GM21526 (cell line): ENCODE data around the gene CYS1.
"Not testable (repeated sequence)": the region's sequence is repeated elsewhere in the genome, so short reads cannot be mapped to it uniquely, and the experiment has no call there.

Source experiments
- ATAC-seq: cut with Tn5 transposase; IDR thresholded peaks from one replicate; pipeline ENCODE4 v1.9.1; 2021; ENCODE audit warnings: moderate library complexity; ENCODE audit not compliant: unreplicated experiment, low FRiP score

CYS1 gene, protein sequence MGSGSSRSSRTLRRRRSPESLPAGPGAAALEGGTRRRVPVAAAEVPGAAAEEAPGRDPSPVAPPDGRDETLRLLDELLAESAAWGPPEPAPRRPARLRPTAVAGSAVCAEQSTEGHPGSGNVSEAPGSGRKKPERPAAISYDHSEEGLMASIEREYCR

DNA sequence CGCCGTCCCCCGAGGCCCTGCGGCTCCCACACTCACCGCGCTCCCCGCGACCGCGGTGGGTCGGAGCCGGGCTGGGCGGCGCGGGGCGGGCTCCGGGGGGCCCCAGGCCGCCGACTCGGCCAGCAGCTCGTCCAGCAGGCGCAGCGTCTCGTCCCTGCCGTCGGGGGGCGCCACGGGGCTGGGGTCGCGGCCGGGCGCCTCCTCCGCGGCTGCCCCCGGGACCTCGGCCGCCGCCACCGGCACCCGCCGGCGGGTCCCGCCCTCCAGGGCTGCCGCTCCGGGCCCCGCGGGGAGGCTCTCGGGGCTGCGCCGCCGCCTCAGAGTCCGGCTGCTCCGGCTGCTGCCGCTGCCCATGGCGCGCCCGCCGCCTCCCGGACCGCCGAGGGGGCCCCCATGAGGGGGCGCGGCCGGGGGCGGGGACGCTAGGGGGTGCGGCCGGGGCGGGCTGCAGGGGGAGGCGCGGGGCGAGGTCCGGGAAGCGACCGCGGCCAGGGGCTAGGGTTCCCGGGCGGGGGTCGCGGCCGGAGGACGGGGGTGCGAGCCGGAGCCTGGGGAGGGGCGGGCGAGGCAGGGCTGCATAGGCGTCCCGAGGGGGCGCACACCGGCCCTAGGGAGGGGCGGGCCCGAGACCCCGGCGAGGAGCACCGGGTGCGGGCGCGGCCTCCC lies at the start of gene CYS1:
Gene CYS1 (minus strand): TSS at position 542 of the 666 bp plus-strand sequence. CDS start 188 bp downstream, at position 354.
- ATAC-seq = no peak

DNA sequence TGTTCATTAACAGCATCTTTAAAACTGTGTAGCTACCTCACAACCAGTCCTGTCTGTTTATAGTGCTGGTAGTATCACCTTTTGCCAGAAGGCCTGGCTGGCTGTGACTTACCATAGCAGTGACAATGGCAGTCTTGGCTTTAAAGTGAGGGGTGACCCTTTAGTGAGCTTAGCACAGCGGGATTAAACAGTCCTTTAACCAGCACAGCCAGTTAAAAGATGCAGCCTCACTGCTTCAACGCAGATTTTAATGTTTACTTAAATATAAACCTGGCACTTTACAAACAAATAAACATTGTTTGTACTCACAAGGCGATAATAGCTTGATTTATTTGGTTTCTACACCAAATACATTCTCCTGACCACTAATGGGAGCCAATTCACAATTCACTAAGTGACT lies 49.3 kb upstream of the CYS1 start:
- no peak for ATAC-seq

- no peak for ATAC-seq
These were observed 48.2 kb upstream of the CYS1 start for GRCh38 chr2:10128420-10128819.

DNA sequence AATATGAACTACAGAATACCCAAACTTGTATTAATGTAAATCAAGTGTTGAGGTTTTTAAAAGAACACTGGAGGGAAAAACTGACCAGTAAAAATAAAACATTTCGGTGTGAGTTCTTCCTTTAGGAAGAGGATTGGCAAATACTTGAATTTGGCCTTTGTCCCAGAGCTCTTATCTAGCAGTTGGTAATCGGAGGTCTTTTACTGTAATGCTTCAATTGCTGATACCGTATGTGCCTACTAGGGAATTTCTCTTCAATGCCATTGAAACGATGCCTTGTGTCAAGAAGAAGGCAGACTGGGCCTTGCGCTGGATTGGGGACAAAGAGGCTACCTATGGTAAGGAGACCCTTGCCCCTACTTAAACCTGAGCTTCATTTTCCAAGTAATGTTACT lies 46.4 kb upstream of the CYS1 start:
- no peak for ATAC-seq

DNA sequence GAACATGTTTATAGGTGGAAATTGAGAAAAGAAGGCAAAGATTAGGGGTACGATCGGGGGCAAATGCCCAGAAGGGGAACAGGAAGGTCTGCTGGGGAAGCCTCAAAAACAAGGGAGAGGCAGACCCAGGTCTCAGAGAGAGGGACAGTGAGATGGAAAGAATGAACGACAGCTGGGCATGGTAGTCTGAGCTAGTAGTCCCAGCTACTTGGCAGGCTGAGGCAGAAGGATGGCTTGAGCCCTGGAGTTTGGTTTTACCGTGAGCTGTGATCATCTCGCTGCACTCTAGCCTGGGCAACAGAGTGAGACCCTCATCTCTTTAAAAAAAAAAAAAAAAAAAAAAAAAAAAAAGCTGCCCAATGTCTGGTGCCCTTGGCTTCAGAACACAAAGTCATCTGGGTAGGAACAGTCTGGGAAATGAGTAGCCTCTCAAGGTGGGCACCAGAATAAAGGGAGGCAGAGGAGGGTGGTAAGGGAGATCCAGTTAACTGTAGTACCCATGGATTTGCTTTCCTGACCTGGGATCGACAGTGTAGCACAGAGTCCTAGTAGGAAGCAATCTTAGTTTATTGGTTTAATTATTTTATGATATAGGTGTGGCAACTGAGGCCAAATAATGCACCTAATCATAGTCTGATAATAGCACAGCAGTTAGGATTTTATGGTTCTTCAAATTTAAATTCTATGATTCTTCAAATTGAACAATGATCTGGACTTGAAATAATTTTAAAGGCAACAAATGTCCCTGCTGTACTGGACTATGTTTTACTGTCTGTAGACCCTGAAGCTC lies 45.8 kb upstream of the CYS1 start:
- ATAC-seq = no peak

DNA sequence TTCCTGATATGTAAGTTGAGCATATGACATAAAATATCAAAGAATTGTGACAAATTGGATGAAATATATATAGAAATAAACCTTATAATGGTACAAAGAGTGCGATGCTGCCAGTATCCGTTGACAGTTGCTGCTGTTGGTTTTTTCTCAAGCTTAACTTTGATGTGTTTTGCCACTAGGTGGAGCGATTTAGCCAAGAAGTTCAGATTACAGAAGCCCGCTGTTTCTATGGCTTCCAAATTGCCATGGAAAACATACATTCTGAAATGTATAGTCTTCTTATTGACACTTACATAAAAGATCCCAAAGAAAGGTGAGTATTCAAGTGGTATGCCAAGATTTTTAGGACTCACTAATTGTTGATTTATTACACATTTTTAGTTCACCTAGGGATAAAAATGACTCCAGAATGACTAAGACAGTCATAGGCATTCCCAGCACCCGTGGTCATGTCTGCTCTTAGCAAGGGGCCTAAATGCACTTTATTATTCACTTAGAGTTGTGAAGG lies 44.4 kb upstream of the CYS1 start:
- no peak for ATAC-seq

DNA sequence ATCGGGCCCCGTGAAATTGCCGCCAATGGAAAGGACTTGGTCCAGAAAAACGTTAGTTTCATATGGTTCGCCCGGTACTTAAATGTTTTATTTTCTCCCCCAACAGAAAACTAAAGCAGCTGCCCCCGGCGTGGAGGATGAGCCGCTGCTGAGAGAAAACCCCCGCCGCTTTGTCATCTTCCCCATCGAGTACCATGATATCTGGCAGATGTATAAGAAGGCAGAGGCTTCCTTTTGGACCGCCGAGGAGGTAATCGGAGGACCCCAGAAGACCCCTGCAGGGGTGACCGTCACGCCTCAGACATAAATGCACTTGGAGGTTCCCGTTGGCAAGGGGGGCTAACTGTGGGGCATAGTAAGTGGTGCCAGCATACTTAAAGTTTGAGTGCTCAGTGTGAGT lies 43.1 kb upstream of the CYS1 start:
- no peak for ATAC-seq

DNA sequence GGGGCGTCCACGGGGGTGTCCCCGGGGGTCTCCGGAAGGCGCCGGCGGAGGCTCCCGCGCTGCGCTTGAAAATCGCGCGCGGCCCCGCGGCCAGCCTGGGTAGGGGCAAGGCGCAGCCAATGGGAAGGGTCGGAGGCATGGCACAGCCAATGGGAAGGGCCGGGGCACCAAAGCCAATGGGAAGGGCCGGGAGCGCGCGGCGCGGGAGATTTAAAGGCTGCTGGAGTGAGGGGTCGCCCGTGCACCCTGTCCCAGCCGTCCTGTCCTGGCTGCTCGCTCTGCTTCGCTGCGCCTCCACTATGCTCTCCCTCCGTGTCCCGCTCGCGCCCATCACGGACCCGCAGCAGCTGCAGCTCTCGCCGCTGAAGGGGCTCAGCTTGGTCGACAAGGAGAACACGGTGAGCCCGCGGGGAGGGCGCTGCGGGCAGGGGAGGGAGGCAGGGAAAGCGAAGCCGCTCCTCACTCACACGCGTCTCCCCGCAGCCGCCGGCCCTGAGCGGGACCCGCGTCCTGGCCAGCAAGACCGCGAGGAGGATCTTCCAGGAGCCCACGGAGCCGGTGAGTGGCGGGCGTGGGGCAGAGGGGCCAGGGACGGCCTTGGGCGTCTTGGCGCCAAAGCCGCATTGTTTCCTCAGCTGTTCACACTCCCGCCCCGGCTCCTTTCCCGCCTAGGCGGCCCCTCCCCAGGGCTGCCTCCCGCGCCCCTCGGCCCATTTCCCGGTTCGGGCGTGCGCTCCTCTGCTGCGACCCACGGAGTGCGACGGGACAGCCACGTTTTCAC lies 42.5 kb upstream of the CYS1 start, which contains the start of gene RRM2:
Gene RRM2 (plus strand): TSS at position 240 of the 781 bp plus-strand sequence. CDS start 60 bp downstream, at position 300.
- peak; percentile 53 for ATAC-seq

GRCh38 chr2:10120877-10121574 lies 40.8 kb upstream of the CYS1 start:
- ATAC-seq = no peak

DNA sequence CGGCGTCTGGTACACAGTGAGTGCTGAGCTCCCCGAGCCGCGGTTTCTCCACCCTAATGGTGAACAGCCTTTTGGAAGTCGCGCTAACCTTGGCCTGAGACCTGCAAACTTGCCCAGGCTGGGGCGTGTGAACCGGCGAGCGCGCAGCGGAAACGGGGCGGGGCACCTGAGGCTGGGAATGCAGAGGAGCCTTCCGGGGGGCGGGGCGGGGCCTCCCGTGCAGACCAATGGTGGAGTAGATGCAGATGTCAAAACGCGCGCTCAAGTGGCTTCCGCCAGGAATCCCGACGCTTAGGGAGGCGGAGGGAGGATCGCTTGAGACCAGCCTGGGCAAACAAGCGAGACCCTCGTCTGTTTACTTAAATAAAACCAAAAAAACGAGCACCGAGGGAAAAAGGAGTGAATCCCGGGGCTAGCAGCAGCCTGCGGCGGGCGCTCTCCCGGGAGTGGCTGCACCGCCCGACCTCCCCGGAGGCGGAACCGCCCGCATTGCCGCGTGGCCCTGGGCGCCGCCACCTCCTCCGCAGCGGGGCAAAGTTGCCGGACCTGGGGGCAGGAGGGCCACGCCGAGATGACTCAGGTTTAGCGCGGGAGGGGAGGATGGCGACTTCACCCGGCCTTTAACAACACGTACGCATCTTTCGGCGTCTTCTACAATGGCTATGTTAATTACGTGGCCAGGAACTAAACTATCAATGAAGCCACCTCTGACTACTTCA lies 40.1 kb upstream of the CYS1 start:
- peak; percentile 58 for ATAC-seq

DNA sequence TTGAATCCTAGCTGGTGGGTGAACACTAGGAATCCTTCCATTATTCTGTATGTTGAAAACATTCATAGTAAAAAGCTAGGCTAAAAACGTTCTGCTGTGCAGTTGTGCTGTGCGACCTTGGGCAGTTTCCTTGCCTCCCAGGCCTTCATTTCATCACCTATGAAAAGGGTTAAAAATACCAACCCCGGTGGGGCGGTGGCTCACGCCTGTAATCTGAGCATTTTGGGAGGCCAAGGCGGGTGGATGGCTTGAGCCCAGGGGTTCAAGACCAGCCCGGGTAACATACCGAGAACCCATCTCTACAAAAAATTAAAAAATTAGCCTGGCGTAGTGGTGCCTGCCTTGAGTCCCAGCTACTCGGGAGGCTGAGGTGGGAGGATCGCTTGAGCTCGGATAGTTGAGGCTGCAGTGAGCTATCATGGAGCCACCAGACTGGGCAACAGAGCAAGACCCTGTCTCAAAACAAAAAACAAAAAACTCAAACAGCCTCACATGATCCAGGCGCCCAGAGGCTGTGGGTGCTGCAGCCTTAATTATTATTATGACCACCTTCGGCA lies 39.5 kb upstream of the CYS1 start:
- no peak for ATAC-seq

DNA sequence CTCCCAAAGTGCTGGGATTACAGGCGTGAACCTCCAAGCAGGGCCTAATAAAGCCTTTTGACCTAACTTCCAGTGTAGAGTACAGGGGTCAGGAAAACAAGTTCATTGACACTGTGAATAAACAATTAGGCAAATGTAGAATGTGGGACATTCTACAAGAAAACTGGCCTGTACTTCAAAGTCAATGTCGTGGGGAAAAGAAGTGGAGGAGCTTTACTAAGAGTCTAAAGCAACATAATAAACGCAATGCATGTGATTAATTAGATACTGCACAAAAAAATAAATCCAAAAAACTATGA lies 38.8 kb upstream of the CYS1 start:
- no peak for ATAC-seq

- ATAC-seq = no peak
These were observed 29.1 kb upstream of the CYS1 start for GRCh38 chr2:10109311-10109710.

- ATAC-seq = not testable (repeated sequence)
These were observed 24.7 kb upstream of the CYS1 start for GRCh38 chr2:10104906-10105305.

- no peak for ATAC-seq
These were observed 23.0 kb upstream of the CYS1 start for GRCh38 chr2:10103179-10103578.

DNA sequence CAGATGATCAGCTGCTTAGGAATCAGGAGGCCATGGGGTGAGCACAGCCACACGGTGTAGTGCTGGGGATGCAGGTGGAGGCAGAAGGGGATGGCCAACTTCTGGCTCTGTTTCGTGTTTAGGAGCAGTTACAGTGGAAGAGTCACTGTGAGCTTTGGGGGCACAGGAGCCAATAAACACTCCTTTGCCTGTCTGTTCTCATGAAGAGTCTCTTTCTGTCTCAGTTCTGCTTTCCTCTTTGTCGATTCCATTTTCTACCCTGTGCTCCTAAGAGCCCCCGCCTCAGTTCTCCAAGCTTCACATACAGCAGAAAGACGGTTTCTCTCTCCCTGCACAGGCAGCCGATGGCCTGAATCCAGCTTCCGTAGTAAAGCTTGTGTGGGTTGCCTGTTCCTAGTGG lies 21.3 kb upstream of the CYS1 start:
- no peak for ATAC-seq

- ATAC-seq = no peak
These were observed 17.3 kb upstream of the CYS1 start for GRCh38 chr2:10097352-10098148.

- no peak for ATAC-seq
These were observed 16.4 kb upstream of the CYS1 start for GRCh38 chr2:10096641-10097040.

GRCh38 chr2:10095175-10095574 lies 15.0 kb upstream of the CYS1 start:
- no peak for ATAC-seq
